GM13976 (cell line): ENCODE results near the gene CCDC148.

Source experiments
- DNase-seq: peaks from one replicate; pipeline ENCODE4 v3.0.0; 2012; ENCODE audit warnings: low spot score
- in situ Hi-C: fragments of 300-500 bp; cut with MboI; formaldehyde crosslinking; loops from one replicate; pipeline ENCODE4 v1.12.0; 2022; ENCODE audit warnings: low sequenced_read_pairs, mixed read lengths, inconsistent platforms; ENCODE audit not compliant: unreplicated experiment
- TF ChIP-seq, protein P1 (sequence below): IDR thresholded peaks from 2 replicates; pipeline ENCODE4 v1.5.1; 2012; ENCODE audit warnings: borderline replicate concordance, mild to moderate bottlenecking; ENCODE audit not compliant: insufficient read depth; ENCODE audit errors: extremely low read depth, missing control alignments, control extremely low read depth

The CCDC148 gene

DNA sequence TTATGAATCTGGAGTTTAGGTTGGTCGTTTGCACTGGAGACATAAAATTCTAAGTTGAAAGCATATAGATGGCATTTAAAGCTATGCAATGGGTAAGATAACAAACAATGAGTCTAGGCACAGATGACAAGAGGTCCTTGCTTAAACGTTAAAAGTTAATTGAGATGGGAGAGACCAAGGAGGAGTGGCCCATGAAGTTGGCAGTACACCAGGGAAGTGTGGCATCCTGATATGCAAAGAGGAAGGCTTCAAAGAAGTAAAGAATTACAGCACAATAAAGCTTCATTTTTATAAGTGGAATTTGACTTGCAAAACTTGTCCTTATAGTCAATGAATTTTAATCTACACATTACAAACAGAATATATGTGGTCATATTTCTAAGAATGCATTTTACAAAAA lies 331.7 kb downstream of the CCDC148 start:
- in situ Hi-C loops, result no loop called here
- TF ChIP-seq, protein P1, sequence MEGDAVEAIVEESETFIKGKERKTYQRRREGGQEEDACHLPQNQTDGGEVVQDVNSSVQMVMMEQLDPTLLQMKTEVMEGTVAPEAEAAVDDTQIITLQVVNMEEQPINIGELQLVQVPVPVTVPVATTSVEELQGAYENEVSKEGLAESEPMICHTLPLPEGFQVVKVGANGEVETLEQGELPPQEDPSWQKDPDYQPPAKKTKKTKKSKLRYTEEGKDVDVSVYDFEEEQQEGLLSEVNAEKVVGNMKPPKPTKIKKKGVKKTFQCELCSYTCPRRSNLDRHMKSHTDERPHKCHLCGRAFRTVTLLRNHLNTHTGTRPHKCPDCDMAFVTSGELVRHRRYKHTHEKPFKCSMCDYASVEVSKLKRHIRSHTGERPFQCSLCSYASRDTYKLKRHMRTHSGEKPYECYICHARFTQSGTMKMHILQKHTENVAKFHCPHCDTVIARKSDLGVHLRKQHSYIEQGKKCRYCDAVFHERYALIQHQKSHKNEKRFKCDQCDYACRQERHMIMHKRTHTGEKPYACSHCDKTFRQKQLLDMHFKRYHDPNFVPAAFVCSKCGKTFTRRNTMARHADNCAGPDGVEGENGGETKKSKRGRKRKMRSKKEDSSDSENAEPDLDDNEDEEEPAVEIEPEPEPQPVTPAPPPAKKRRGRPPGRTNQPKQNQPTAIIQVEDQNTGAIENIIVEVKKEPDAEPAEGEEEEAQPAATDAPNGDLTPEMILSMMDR, result no peak
- DNase-seq, result no peak
